ENCODE results near the gene AR. TPM values are rescaled to one million over a fixed set of nuclear protein-coding genes. Genes with fewer than 3 reads are reported as not detected.
"Not testable (repeated sequence)": the region's sequence is repeated elsewhere in the genome, so short reads cannot be mapped to it uniquely, and the experiment has no call there.

AR gene
- polyA plus RNA-seq, 2 donors: 0.39 to 0.52 TPM

GRCh38 chrX:67654301-67654700, 110.5 kb downstream of the AR start:
- Histone ChIP-seq H3K27ac (ENCODE audit: low read depth in 2 of 2, low read length in 1 of 2) (no peak overlapping the region), H3K4me1 (ENCODE audit: control insufficient read depth in 2 of 2, insufficient read depth in 2 of 2, low read length in 1 of 2) (no peaks in the 10 kb centered on the region), H3K9me3 (ENCODE audit: control insufficient read depth in 2 of 2, insufficient read depth in 1 of 2, low read depth in 1 of 2, low read length in 1 of 2) (no peaks in the 10 kb centered on the region), H3K27me3 (ENCODE audit: control insufficient read depth in 1 of 2, insufficient read depth in 2 of 2, low read length in 2 of 2) (no peaks in the 10 kb centered on the region), H3K4me3 (ENCODE audit: low read depth in 1 of 2, low read length in 2 of 2) (no peak overlapping the region), H3K36me3 (ENCODE audit: control insufficient read depth in 2 of 2, insufficient read depth in 2 of 2, low read length in 1 of 2) (no peaks in the 10 kb centered on the region)
- 44 to 74% methylated on average over 1 of the region's 1 CpG for WGBS, 2 donors

- WGBS, 2 donors: 67 to 90% methylated on average over 1 of the region's 1 CpG
- Histone ChIP-seq H3K27ac (ENCODE audit: low read depth in 2 of 2, low read length in 1 of 2) (no peak overlapping the region), H3K9me3 (ENCODE audit: control insufficient read depth in 2 of 2, insufficient read depth in 1 of 2, low read depth in 1 of 2, low read length in 1 of 2) (no peaks in the 10 kb centered on the region), H3K27me3 (ENCODE audit: control insufficient read depth in 1 of 2, insufficient read depth in 2 of 2, low read length in 2 of 2) (no peaks in the 10 kb centered on the region), H3K36me3 (ENCODE audit: control insufficient read depth in 2 of 2, insufficient read depth in 2 of 2, low read length in 1 of 2) (no peaks in the 10 kb centered on the region), H3K4me3 (ENCODE audit: low read depth in 1 of 2, low read length in 2 of 2) (no peak overlapping the region), H3K4me1 (ENCODE audit: control insufficient read depth in 2 of 2, insufficient read depth in 2 of 2, low read length in 1 of 2) (no peaks in the 10 kb centered on the region)
Measured at GRCh38 chrX:67665583-67665982, 121.8 kb downstream of the AR start.

- H3K4me1 ChIP-seq (ENCODE audit: control insufficient read depth in 2 of 2, insufficient read depth in 2 of 2, low read length in 1 of 2); H3K27ac ChIP-seq (ENCODE audit: low read depth in 2 of 2, low read length in 1 of 2); H3K4me3 ChIP-seq (ENCODE audit: low read depth in 1 of 2, low read length in 2 of 2); H3K27me3 ChIP-seq (ENCODE audit: control insufficient read depth in 1 of 2, insufficient read depth in 2 of 2, low read length in 2 of 2); H3K36me3 ChIP-seq (ENCODE audit: control insufficient read depth in 2 of 2, insufficient read depth in 2 of 2, low read length in 1 of 2); H3K9me3 ChIP-seq (ENCODE audit: control insufficient read depth in 2 of 2, insufficient read depth in 1 of 2, low read depth in 1 of 2, low read length in 1 of 2): not testable (repeated sequence)
- 51 to 83% methylated on average over 2 of the region's 2 CpGs for WGBS, 2 donors
Measured at GRCh38 chrX:67670717-67671116, 126.9 kb downstream of the AR start.

GRCh38 chrX:67673741-67674274, 130.0 kb downstream of the AR start:
- no peaks in the 10 kb centered on the region for H3K4me1 ChIP-seq (ENCODE audit: control insufficient read depth in 2 of 2, insufficient read depth in 2 of 2, low read length in 1 of 2)
- 41 to 45% methylated on average over 2 of the region's 2 CpGs for WGBS, 2 donors
- H3K4me3 ChIP-seq (ENCODE audit: low read depth in 1 of 2, low read length in 2 of 2): no peak overlapping the region
- H3K36me3 ChIP-seq (ENCODE audit: control insufficient read depth in 2 of 2, insufficient read depth in 2 of 2, low read length in 1 of 2): no peaks in the 10 kb centered on the region
- H3K27ac ChIP-seq (ENCODE audit: low read depth in 2 of 2, low read length in 1 of 2): no peak overlapping the region
- no peaks in the 10 kb centered on the region for H3K9me3 ChIP-seq (ENCODE audit: control insufficient read depth in 2 of 2, insufficient read depth in 1 of 2, low read depth in 1 of 2, low read length in 1 of 2)
- no peaks in the 10 kb centered on the region for H3K27me3 ChIP-seq (ENCODE audit: control insufficient read depth in 1 of 2, insufficient read depth in 2 of 2, low read length in 2 of 2)

- no peaks in the 10 kb centered on the region for H3K9me3 ChIP-seq (ENCODE audit: control insufficient read depth in 2 of 2, insufficient read depth in 1 of 2, low read depth in 1 of 2, low read length in 1 of 2)
- H3K36me3 ChIP-seq (ENCODE audit: control insufficient read depth in 2 of 2, insufficient read depth in 2 of 2, low read length in 1 of 2): no peaks in the 10 kb centered on the region
- H3K27ac ChIP-seq (ENCODE audit: low read depth in 2 of 2, low read length in 1 of 2): no peak overlapping the region
- H3K4me1 ChIP-seq (ENCODE audit: control insufficient read depth in 2 of 2, insufficient read depth in 2 of 2, low read length in 1 of 2): no peaks in the 10 kb centered on the region
- H3K4me3 ChIP-seq (ENCODE audit: low read depth in 1 of 2, low read length in 2 of 2): no peak overlapping the region
- 56 to 71% methylated on average over 1 of the region's 1 CpG for WGBS, 2 donors
- H3K27me3 ChIP-seq (ENCODE audit: control insufficient read depth in 1 of 2, insufficient read depth in 2 of 2, low read length in 2 of 2): no peaks in the 10 kb centered on the region
Measured at GRCh38 chrX:67674741-67675140, 130.9 kb downstream of the AR start.

GRCh38 chrX:67684136-67684535, 140.3 kb downstream of the AR start:
- Histone ChIP-seq H3K27me3 (ENCODE audit: control insufficient read depth in 1 of 2, insufficient read depth in 2 of 2, low read length in 2 of 2) (peaks cover 0 to 4% of the 10 kb centered on the region in 2 donors), H3K36me3 (ENCODE audit: control insufficient read depth in 2 of 2, insufficient read depth in 2 of 2, low read length in 1 of 2) (no peaks in the 10 kb centered on the region)
- 76 to 91% methylated on average over 4 of the region's 4 CpGs for WGBS, 2 donors

GRCh38 chrX:67692246-67692645, 148.4 kb downstream of the AR start:
- H3K36me3 ChIP-seq (ENCODE audit: control insufficient read depth in 2 of 2, insufficient read depth in 2 of 2, low read length in 1 of 2): no peaks in the 10 kb centered on the region
- no peaks in the 10 kb centered on the region for H3K4me1 ChIP-seq (ENCODE audit: control insufficient read depth in 2 of 2, insufficient read depth in 2 of 2, low read length in 1 of 2)
- no peaks in the 10 kb centered on the region for H3K27me3 ChIP-seq (ENCODE audit: control insufficient read depth in 1 of 2, insufficient read depth in 2 of 2, low read length in 2 of 2)
- no peak overlapping the region for H3K4me3 ChIP-seq (ENCODE audit: low read depth in 1 of 2, low read length in 2 of 2)
- no peak overlapping the region for H3K27ac ChIP-seq (ENCODE audit: low read depth in 2 of 2, low read length in 1 of 2)
- no peaks in the 10 kb centered on the region for H3K9me3 ChIP-seq (ENCODE audit: control insufficient read depth in 2 of 2, insufficient read depth in 1 of 2, low read depth in 1 of 2, low read length in 1 of 2)

More at GRCh38 chrX:67684136-67684535, 140.3 kb downstream of the AR start:
- no peak overlapping the region for H3K4me3 ChIP-seq (ENCODE audit: low read depth in 1 of 2, low read length in 2 of 2)
- H3K27ac ChIP-seq (ENCODE audit: low read depth in 2 of 2, low read length in 1 of 2): no peak overlapping the region
- H3K9me3 ChIP-seq (ENCODE audit: control insufficient read depth in 2 of 2, insufficient read depth in 1 of 2, low read depth in 1 of 2, low read length in 1 of 2): no peaks in the 10 kb centered on the region
- no peaks in the 10 kb centered on the region for H3K4me1 ChIP-seq (ENCODE audit: control insufficient read depth in 2 of 2, insufficient read depth in 2 of 2, low read length in 1 of 2)

- Histone ChIP-seq H3K27ac (ENCODE audit: low read depth in 2 of 2, low read length in 1 of 2) (no peak overlapping the region), H3K9me3 (ENCODE audit: control insufficient read depth in 2 of 2, insufficient read depth in 1 of 2, low read depth in 1 of 2, low read length in 1 of 2) (no peaks in the 10 kb centered on the region), H3K4me3 (ENCODE audit: low read depth in 1 of 2, low read length in 2 of 2) (no peak overlapping the region), H3K27me3 (ENCODE audit: control insufficient read depth in 1 of 2, insufficient read depth in 2 of 2, low read length in 2 of 2) (no peaks in the 10 kb centered on the region), H3K4me1 (ENCODE audit: control insufficient read depth in 2 of 2, insufficient read depth in 2 of 2, low read length in 1 of 2) (no peaks in the 10 kb centered on the region), H3K36me3 (ENCODE audit: control insufficient read depth in 2 of 2, insufficient read depth in 2 of 2, low read length in 1 of 2) (no peaks in the 10 kb centered on the region)
- 45 to 72% methylated on average over 1 of the region's 1 CpG for WGBS, 2 donors
Measured at GRCh38 chrX:67693928-67694327, 150.1 kb downstream of the AR start.

GRCh38 chrX:67697452-67697851, 153.6 kb downstream of the AR start:
- Histone ChIP-seq H3K27me3 (ENCODE audit: control insufficient read depth in 1 of 2, insufficient read depth in 2 of 2, low read length in 2 of 2) (no peaks in the 10 kb centered on the region), H3K27ac (ENCODE audit: low read depth in 2 of 2, low read length in 1 of 2) (no peak overlapping the region), H3K4me1 (ENCODE audit: control insufficient read depth in 2 of 2, insufficient read depth in 2 of 2, low read length in 1 of 2) (no peaks in the 10 kb centered on the region), H3K36me3 (ENCODE audit: control insufficient read depth in 2 of 2, insufficient read depth in 2 of 2, low read length in 1 of 2) (no peaks in the 10 kb centered on the region), H3K9me3 (ENCODE audit: control insufficient read depth in 2 of 2, insufficient read depth in 1 of 2, low read depth in 1 of 2, low read length in 1 of 2) (no peaks in the 10 kb centered on the region), H3K4me3 (ENCODE audit: low read depth in 1 of 2, low read length in 2 of 2) (no peak overlapping the region)

GRCh38 chrX:67700602-67701001, 156.8 kb downstream of the AR start:
- Histone ChIP-seq H3K36me3 (ENCODE audit: control insufficient read depth in 2 of 2, insufficient read depth in 2 of 2, low read length in 1 of 2) (no peaks in the 10 kb centered on the region), H3K27ac (ENCODE audit: low read depth in 2 of 2, low read length in 1 of 2) (no peak overlapping the region), H3K4me1 (ENCODE audit: control insufficient read depth in 2 of 2, insufficient read depth in 2 of 2, low read length in 1 of 2) (no peaks in the 10 kb centered on the region), H3K4me3 (ENCODE audit: low read depth in 1 of 2, low read length in 2 of 2) (no peak overlapping the region), H3K27me3 (ENCODE audit: control insufficient read depth in 1 of 2, insufficient read depth in 2 of 2, low read length in 2 of 2) (no peaks in the 10 kb centered on the region), H3K9me3 (ENCODE audit: control insufficient read depth in 2 of 2, insufficient read depth in 1 of 2, low read depth in 1 of 2, low read length in 1 of 2) (no peaks in the 10 kb centered on the region)
- 59 to 70% methylated on average over 3 of the region's 3 CpGs for WGBS, 2 donors

Measured in esophagus (tissue), 2 donors.